NCI-H82 treated with DMSO at 0.1 percent for 48 hours (cell line): ENCODE results near the gene DYNLT4.

ENCODE experiments used
- DNase-seq: peaks from one replicate; lab custom pipeline; 2025; ENCODE audit not compliant: unreplicated experiment; lab: John Stamatoyannopoulos, UW

The DYNLT4 gene

GRCh38 chr1:44790968-44791801, 16.0 kb downstream of the DYNLT4 start:
- no peak for DNase-seq

- no peak for DNase-seq
Observed at GRCh38 chr1:44788120-44788860, 18.9 kb downstream of the DYNLT4 start, which contains the start of gene BEST4. TSS of gene BEST4 (minus strand) at chr1:44788170. CDS start at chr1:44787705, 465 bp downstream.

- no peak for DNase-seq
Observed at GRCh38 chr1:44787506-44787905, 19.6 kb downstream of the DYNLT4 start.

GRCh38 chr1:44786841-44787426, 20.2 kb downstream of the DYNLT4 start:
- no peak for DNase-seq

- DNase-seq, result no peak
Observed at GRCh38 chr1:44786138-44786840, 20.9 kb downstream of the DYNLT4 start.

- DNase-seq, result no peak
Observed at GRCh38 chr1:44785501-44786137, 21.5 kb downstream of the DYNLT4 start.

- no peak for DNase-seq
Observed at GRCh38 chr1:44785029-44785380, 22.1 kb downstream of the DYNLT4 start.

GRCh38 chr1:44784094-44785028, 22.8 kb downstream of the DYNLT4 start:
- no peak for DNase-seq

GRCh38 chr1:44783697-44784093, 23.5 kb downstream of the DYNLT4 start:
- no peak for DNase-seq

GRCh38 chr1:44780583-44781121, 26.5 kb downstream of the DYNLT4 start:
- DNase-seq, result no peak

- DNase-seq, result no peak
Observed at GRCh38 chr1:44778705-44779576, 28.2 kb downstream of the DYNLT4 start.

- no peak for DNase-seq
Observed at GRCh38 chr1:44777969-44778635, 29.0 kb downstream of the DYNLT4 start.

- DNase-seq, result no peak
Observed at GRCh38 chr1:44777547-44777946, 29.6 kb downstream of the DYNLT4 start.

GRCh38 chr1:44776730-44777068, 30.5 kb downstream of the DYNLT4 start:
- DNase-seq, result no peak

GRCh38 chr1:44775930-44776729, 31.0 kb downstream of the DYNLT4 start:
- DNase-seq, result no peak

- peak; percentile 72 for DNase-seq
Observed at GRCh38 chr1:44775078-44775929, 31.8 kb downstream of the DYNLT4 start, which contains the start of gene RPS8. TSS of gene RPS8 (plus strand) at chr1:44775540. CDS start at chr1:44775597, 57 bp downstream.
